Measurements from ENCODE around the gene LDLRAD4. TPM values are rescaled to one million over a fixed set of nuclear protein-coding genes. Genes with fewer than 3 reads are reported as not detected.

LDLRAD4 gene
- total RNA-seq, 1 donor from 2014 or later: 1.4 TPM

GRCh38 chr18:13492314-13492713, 273.8 kb downstream of the LDLRAD4 start:
- Mint-ChIP-seq H3K4me3 (no peak overlapping the region), H3K9me3 (no peaks in the 10 kb centered on the region), H3K27me3 (ENCODE audit: low read depth) (no peaks in the 10 kb centered on the region), H3K36me3 (ENCODE audit: low read depth) (no peaks in the 10 kb centered on the region), H3K4me1 (no peaks in the 10 kb centered on the region), H3K27ac (ENCODE audit: unreplicated experiment) (no peak overlapping the region)
- no peak for TF ChIP-seq CTCF (conservative IDR thresholded peaks at IDR 0.05)
- no peak for DNase-seq (ENCODE audit: low read depth, low spot score)

DNA sequence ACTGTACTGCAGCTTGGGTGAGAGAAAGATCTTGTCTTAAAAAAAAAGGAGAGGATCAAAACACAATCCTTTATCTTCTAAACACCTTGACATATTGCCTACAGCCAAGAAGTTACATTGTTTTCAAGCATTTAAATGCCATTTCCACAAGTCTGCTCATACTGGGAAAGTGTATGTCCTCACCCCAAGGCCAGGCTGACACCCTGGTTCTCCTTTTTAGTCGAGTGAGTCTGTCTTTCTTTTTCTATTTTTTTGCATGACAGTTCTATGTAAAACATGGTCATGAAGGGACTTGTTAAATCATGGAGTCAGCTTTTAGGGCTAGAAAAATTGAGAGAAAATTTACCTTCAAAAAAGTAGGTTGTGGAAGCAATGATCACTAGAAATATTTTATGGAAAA, 274.5 kb downstream of the LDLRAD4 start:
- Mint-ChIP-seq H3K4me3 (no peak overlapping the region), H3K36me3 (ENCODE audit: low read depth) (no peaks in the 10 kb centered on the region), H3K27ac (ENCODE audit: unreplicated experiment) (no peak overlapping the region)

GRCh38 chr18:13493725-13494124, 275.2 kb downstream of the LDLRAD4 start:
- Mint-ChIP-seq H3K27ac (ENCODE audit: unreplicated experiment) (no peak overlapping the region), H3K9me3 (no peaks in the 10 kb centered on the region), H3K27me3 (ENCODE audit: low read depth) (no peaks in the 10 kb centered on the region), H3K4me3 (no peak overlapping the region), H3K4me1 (no peaks in the 10 kb centered on the region), H3K36me3 (ENCODE audit: low read depth) (peaks cover under 1% of the 10 kb centered on the region)
- no peak for DNase-seq (ENCODE audit: low read depth, low spot score)
- no peak for TF ChIP-seq CTCF (conservative IDR thresholded peaks at IDR 0.05)

More for the DNA sequence above, 274.5 kb downstream of the LDLRAD4 start:
- H3K27me3 Mint-ChIP-seq (ENCODE audit: low read depth): no peaks in the 10 kb centered on the region
- TF ChIP-seq CTCF (conservative IDR thresholded peaks at IDR 0.05): no peak
- no peaks in the 10 kb centered on the region for H3K9me3 Mint-ChIP-seq
- H3K4me1 Mint-ChIP-seq: no peaks in the 10 kb centered on the region
- no peak for DNase-seq (ENCODE audit: low read depth, low spot score)

GRCh38 chr18:13494871-13495445, 276.4 kb downstream of the LDLRAD4 start:
- TF ChIP-seq CTCF (conservative IDR thresholded peaks at IDR 0.05): no peak
- DNase-seq (ENCODE audit: low read depth, low spot score): no peak
- H3K9me3 Mint-ChIP-seq: peaks cover 4% of the 10 kb centered on the region
- H3K4me1 Mint-ChIP-seq: peaks cover 4% of the 10 kb centered on the region
- H3K27ac Mint-ChIP-seq (ENCODE audit: unreplicated experiment): no peak overlapping the region
- no peak overlapping the region for H3K4me3 Mint-ChIP-seq
- H3K27me3 Mint-ChIP-seq (ENCODE audit: low read depth): peaks cover 2% of the 10 kb centered on the region
- H3K36me3 Mint-ChIP-seq (ENCODE audit: low read depth): peaks cover 13% of the 10 kb centered on the region

DNA sequence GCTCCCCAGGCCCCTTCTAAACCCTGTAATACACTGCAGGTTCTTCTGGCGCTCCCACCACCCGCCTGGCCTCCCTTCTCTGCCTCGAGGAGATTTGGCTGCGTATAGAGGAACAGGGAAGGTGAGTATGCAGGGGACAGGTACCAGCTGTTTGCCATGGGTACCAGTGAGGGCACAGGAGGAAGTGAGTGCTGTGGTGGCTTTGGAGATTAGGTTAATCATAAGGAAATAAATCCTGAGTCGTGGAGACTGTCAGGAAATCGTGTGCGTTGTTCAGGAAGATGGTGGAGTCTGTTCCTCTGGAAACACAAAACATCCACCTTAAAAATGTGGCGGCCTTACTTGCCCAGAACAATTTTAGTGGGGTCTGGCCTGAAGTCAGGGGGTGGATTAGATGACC, 277.4 kb downstream of the LDLRAD4 start:
- H3K27ac Mint-ChIP-seq (ENCODE audit: unreplicated experiment): no peak overlapping the region
- TF ChIP-seq CTCF (conservative IDR thresholded peaks at IDR 0.05): no peak
- peaks cover 9% of the 10 kb centered on the region for H3K27me3 Mint-ChIP-seq (ENCODE audit: low read depth)
- peaks cover 13% of the 10 kb centered on the region for H3K36me3 Mint-ChIP-seq (ENCODE audit: low read depth)
- H3K4me1 Mint-ChIP-seq: peaks cover 11% of the 10 kb centered on the region
- H3K9me3 Mint-ChIP-seq: peaks cover 4% of the 10 kb centered on the region
- no peak overlapping the region for H3K4me3 Mint-ChIP-seq
- no peak for DNase-seq (ENCODE audit: low read depth, low spot score)

Measured in neural crest cell (in vitro differentiated cells).